Peyer's patch (tissue), 4 donors: Measurements from ENCODE around the gene RBM12. TPM values are rescaled to one million over a fixed set of nuclear protein-coding genes. Genes with fewer than 3 reads are reported as not detected.

Source experiments
- DNase-seq, 3 donors: peaks; one replicate each; pipeline ENCODE4 v3.0.0-alpha.2; 2017 to 2019
- H3K27ac ChIP-seq, 4 donors: fragments of 200-600 bp; sonication (generic); one replicate each; pipeline ENCODE4 v1.5.1; 2016 to 2019
- H3K27me3 ChIP-seq, 2 donors: fragments of 200-600 bp; sonication (generic); one replicate each; pipeline ENCODE4 v1.5.1; 2019
- H3K36me3 ChIP-seq, 3 donors: fragments of 200-600 bp; sonication (generic); one replicate each; pipeline ENCODE4 v1.5.1; 2016 to 2019
- H3K4me1 ChIP-seq, 4 donors: fragments of 200-600 bp; sonication (generic); one replicate each; pipeline ENCODE4 v1.5.1; 2016 to 2019
- H3K4me3 ChIP-seq, 4 donors: fragments of 200-600 bp; sonication (generic); 1 replicate in 3 of 4; 2 replicates in 1 of 4; pipeline ENCODE4 v1.5.1; 2016 to 2019; ENCODE audit warnings: mild to moderate bottlenecking in 1 of 4
- H3K9me3 ChIP-seq, 4 donors: fragments of 200-600 bp; sonication (generic); one replicate each; pipeline ENCODE4 v1.5.1; 2016 to 2019; ENCODE audit warnings: mild to moderate bottlenecking in 1 of 4
- POLR2A ChIP-seq, 2 donors: fragments of 450-650 bp; IDR thresholded peaks; one replicate each; pipeline ENCODE4 v1.5.1; 2017; ENCODE audit warnings: antibody characterized with exemption in 2 of 2, mild to moderate bottlenecking in 2 of 2, moderate library complexity in 2 of 2
- total RNA-seq, 4 donors: library from RNA; depleted of rRNA; stranded (reverse); fragments of >200 nt; gene quantifications; one replicate each; pipeline ENCODE4 v1.1.0, GENCODE V29; 2016
- TF ChIP-seq, protein P1 (sequence below), 6 experiments: fragments of 450-650 bp in 4 of 6; fragments of 200-600 bp in 2 of 6; sonication (generic) in 1 of 6; IDR thresholded peaks; one replicate each; pipeline ENCODE4 v1.5.1; 2017 to 2019; ENCODE audit warnings: antibody characterized with exemption in 6 of 6, mild to moderate bottlenecking in 3 of 6, moderate library complexity in 1 of 6

The RBM12 gene
- total RNA-seq, 4 donors from 2014 or later: 21.1 to 38.1 (median 32.3) TPM

DNA sequence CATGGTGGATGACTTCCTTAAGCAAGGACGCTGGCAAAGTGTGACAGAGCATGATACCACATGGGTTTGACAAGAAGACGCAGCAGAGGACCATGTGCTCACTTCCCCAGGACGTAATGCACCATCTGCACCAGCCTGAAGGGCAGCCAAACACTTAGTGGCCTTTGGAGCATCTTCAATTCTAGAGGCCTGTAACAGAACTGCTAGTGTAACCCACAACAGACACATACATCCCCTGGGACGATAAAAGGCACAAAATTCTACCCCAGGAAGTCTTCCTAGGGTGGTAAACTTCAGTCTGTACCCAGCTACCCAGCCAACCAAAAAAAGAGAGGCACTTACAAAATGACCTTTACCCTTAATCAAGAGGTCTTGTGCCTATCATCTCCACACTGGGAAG lies 9.2 kb upstream of the RBM12 start:
- no peaks in the 10 kb centered on the region for H3K27me3 ChIP-seq
- peak in 1 of 3 donors; percentile 21 for DNase-seq
- no peak overlapping the region for H3K4me3 ChIP-seq
- TF ChIP-seq POLR2A (IDR thresholded peaks at IDR 0.05): no peak
- TF ChIP-seq, protein P1, sequence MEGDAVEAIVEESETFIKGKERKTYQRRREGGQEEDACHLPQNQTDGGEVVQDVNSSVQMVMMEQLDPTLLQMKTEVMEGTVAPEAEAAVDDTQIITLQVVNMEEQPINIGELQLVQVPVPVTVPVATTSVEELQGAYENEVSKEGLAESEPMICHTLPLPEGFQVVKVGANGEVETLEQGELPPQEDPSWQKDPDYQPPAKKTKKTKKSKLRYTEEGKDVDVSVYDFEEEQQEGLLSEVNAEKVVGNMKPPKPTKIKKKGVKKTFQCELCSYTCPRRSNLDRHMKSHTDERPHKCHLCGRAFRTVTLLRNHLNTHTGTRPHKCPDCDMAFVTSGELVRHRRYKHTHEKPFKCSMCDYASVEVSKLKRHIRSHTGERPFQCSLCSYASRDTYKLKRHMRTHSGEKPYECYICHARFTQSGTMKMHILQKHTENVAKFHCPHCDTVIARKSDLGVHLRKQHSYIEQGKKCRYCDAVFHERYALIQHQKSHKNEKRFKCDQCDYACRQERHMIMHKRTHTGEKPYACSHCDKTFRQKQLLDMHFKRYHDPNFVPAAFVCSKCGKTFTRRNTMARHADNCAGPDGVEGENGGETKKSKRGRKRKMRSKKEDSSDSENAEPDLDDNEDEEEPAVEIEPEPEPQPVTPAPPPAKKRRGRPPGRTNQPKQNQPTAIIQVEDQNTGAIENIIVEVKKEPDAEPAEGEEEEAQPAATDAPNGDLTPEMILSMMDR (IDR thresholded peaks at IDR 0.05): no peak
- H3K36me3 ChIP-seq: peaks cover 0 to 67% (median 0%) of the 10 kb centered on the region in 3 donors
- H3K4me1 ChIP-seq: no peaks in the 10 kb centered on the region
- no peak overlapping the region for H3K27ac ChIP-seq
- H3K9me3 ChIP-seq: no peaks in the 10 kb centered on the region

DNA sequence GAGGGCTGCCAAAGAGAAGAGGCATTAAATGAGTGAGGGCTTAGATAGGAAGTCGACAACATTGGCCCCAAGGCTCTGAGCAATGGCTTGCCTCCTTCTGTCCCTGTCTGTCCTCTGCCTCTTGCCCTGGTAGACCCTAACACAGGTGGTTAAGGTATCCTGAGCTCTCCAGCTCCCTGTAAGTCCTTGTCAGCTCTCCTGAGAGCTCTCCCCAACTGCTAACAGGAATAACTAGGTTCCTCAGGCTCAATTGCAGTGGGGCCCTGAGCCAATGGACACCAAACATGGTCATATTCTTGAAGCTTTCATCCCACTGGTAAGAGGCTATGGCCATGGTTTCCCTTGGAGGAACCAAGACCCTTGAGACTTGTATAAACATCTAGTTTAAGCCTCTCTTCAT lies 5.0 kb upstream of the RBM12 start:
- H3K4me1 ChIP-seq: no peaks in the 10 kb centered on the region
- H3K27me3 ChIP-seq: no peaks in the 10 kb centered on the region
- H3K36me3 ChIP-seq: peaks cover 0 to 62% (median 0%) of the 10 kb centered on the region in 3 donors
- no peak for TF ChIP-seq POLR2A (IDR thresholded peaks at IDR 0.05)
- TF ChIP-seq, protein P1 (IDR thresholded peaks at IDR 0.05): no peak
- DNase-seq: peak in 1 of 3 donors; percentile 17
- no peak overlapping the region for H3K27ac ChIP-seq
- no peak overlapping the region for H3K4me3 ChIP-seq
- H3K9me3 ChIP-seq: no peaks in the 10 kb centered on the region

DNA sequence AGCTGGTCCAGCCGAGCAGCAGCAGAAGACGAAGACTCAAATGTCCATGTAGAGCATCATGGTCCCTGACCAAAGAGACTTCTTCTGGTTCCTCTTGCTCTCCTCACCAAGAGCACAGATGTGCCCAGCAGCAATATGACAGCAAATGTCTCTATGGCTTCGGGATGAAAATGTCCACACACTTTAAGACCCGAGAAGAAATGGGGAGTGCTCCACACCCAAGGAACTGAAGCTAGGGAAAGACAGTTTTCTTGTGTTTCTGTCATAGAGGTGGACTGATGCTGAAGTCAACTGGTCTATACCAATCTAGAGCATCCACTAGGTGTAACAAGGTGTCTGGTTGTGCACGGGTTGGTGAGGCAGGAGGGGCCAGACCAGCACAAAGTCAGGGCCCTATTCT lies 4.5 kb upstream of the RBM12 start:
- Histone ChIP-seq H3K36me3 (peaks cover 0 to 57% (median 0%) of the 10 kb centered on the region in 3 donors), H3K4me3 (no peak overlapping the region), H3K27me3 (no peaks in the 10 kb centered on the region), H3K9me3 (no peaks in the 10 kb centered on the region), H3K27ac (no peak overlapping the region), H3K4me1 (no peaks in the 10 kb centered on the region)
- no peak for TF ChIP-seq POLR2A (IDR thresholded peaks at IDR 0.05)
- TF ChIP-seq, protein P1 (IDR thresholded peaks at IDR 0.05): no peak
- DNase-seq: no peak

DNA sequence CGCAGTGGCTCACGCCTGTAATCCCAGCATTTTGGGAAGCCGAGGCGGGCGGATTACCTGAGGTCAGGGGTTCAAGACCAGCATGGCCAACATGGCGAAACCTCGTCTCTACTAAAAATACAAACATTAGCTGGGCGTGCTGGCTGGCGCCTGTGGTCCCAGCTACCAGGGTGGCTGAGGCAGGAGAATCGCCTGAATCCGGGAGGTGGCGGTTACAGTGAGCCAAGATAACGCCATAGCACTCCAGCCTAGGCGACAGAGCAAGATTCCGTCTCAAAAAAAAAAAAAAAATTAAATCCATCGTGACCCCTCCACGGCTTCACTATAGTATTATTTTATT lies 1.2 kb upstream of the RBM12 start:
- Histone ChIP-seq H3K4me3 (no peak overlapping the region), H3K27me3 (no peaks in the 10 kb centered on the region), H3K4me1 (peaks cover 0 to 24% (median 9%) of the 10 kb centered on the region in 4 donors), H3K27ac (no peak overlapping the region), H3K36me3 (peaks cover 0 to 26% (median 0%) of the 10 kb centered on the region in 3 donors), H3K9me3 (no peaks in the 10 kb centered on the region)
- TF ChIP-seq POLR2A (IDR thresholded peaks at IDR 0.05): no peak
- TF ChIP-seq, protein P1 (IDR thresholded peaks at IDR 0.05): no peak
- no peak for DNase-seq

DNA sequence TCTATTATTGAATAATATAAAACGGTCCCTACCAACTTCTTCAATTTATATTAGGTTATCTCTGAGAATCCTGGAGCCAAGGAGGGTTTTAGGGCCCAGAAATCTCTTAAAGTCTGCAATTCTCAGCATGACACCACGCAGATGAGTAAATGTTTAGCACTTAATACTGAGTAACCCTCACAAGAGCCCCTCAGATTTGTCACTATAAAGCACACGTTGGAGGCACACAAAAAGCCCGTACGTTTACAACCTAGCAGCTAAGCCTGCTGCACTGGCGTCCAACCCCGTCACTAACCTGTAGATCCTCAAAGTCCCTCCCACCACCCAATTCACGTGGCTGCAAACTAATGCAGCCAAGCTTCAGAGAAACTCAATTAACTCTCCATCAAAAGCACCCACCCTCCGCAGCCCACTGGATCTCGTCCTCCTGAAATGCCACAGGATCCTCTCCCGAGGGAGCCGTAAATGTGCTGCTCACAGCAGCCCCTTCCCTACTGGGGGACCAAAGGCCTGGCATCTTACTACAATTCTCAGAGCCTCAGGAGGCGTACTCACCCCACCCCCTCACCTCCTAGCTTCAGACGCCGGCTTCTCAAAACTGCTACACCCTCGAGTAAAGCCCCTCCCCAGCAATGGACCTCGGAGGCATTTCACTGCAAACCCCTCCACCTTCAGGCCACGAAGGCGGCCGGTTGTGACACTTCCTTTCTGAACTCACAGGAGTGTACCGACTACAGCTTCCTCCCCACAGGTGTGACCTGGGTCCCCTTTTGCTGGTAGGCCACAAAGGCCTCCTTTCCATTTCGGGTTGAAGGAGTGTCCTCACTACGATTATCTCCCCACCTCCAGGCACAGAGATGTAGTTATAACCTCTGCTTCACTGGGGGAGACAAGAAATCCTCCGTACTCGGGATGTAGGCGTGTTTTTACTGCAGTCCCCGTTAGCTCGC lies 909 bp downstream of the RBM12 start:
- Histone ChIP-seq H3K27ac (peak overlapping the region; percentile 89 to 97 (median 96)), H3K9me3 (no peaks in the 10 kb centered on the region), H3K4me3 (peak overlapping the region; percentile 47 to 77 (median 71)), H3K27me3 (no peaks in the 10 kb centered on the region), H3K4me1 (peaks cover 0 to 35% (median 9%) of the 10 kb centered on the region in 4 donors), H3K36me3 (peaks cover 0 to 4% (median 0%) of the 10 kb centered on the region in 3 donors)
- peak; percentile 57 to 87 (median 77) for DNase-seq
- TF ChIP-seq, protein P1 (IDR thresholded peaks at IDR 0.05): no peak
- peak in 1 of 2 donors; percentile 6 for TF ChIP-seq POLR2A (IDR thresholded peaks at IDR 0.05)
